ENCODE data around the gene THSD8.
"Not testable (repeated sequence)": the region's sequence is repeated elsewhere in the genome, so short reads cannot be mapped to it uniquely, and the experiment has no call there.

THSD8 gene

DNA sequence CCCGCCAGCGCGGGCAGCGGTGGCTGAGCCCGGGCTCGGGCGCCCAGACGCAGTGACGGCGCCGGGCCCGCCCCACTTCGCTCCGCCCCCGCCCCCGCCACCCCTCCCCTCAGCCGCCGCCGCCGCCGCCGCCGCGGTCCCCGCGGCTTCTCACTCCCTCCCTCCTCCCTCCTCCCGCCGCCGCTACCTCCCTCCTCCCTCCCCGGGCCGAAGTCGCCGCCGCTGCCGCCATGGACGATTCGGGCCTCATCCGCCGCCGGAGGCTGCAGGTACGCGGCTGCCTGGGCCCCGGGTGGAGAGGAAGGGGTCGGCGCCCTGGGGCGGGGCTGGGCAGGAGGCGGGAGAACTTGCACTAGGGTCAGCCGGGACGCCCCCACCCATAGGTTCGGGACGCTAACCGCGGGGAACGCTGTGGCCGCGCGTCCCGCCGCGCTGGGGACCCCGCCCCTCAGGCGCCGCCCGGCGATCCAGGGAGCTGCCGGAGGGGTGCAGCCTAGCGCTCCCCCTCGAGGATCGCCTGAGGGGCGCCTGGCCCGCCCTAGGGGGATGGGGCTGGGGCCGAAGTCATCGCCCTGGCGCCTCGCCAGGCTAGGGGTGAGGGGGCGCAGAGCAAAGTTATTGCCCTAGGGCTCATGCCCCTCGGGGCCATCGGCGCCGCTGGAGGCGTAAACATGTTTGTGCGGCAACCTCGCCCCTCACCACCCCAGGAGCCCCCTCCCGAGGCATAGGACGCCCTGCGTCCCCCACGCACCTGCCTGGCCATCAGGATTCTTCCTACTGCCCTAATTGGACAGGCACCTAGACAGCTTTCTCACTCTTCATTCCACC lies 32.1 kb downstream of the THSD8 start:
- DNase-seq: peak; percentile 62

DNA sequence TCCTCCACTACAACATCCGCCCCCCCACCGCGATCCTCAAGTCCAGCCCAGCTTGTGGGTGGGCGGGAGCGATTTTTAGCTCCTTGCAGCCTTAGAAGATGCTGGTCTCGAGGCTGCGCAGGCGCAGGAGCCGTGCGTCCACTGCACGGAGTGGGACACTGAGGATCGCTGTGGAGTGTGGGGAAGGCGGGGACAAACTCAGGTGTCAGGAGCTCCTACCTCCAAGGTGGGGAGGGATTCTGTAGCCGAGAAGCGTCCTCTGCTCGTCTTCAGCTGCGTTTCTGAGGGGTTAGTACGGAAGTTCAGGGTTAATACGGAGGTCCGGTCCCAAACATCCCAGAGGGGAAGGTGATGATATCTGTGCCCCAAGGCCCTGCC lies 32.7 kb downstream of the THSD8 start, which contains the start of gene RTBDN:
Gene RTBDN, minus strand, starts transcription at position 14 of the 378 bp plus-strand sequence. CDS start 4,600 bp downstream, outside the sequence.
- DNase-seq: peak; percentile 26

DNA sequence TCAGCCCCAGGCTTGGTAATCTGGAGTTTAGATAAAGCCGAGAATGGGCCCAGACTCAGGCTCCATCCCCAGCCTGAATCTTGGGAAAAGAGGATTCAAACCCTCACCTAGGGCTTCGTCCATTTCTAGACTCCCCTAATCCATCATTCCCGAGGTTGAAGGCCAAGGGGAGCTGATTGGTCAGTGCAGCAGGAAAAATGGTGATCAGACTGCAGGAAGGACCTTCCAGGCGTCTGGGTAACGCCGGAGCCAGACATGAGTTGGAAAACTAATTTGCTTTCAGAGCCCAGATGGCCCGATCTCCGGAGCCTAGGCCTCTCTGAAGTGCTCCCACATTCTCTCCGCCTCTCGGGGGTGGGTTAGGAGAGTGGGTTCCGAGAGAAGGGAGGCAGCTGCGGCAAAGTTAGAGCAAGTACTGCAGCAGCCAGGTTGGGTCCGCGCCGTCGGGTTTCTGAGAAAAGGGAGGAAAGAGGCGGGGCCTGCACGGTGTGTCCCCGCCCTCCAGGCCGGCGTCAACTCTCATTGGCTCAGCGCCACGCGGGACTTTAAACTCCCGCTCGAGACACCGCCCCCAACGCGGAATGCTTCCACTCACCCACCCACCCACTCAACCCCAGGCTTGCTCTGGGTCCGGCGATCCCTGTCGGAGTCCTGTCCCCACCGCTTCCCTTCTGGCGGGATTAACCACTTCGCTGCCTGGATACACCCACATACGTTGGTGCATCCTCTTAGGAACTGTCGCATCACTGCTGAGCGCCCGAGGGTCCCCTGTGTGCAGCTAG lies 33.3 kb downstream of the THSD8 start:
- no peak for DNase-seq

DNA sequence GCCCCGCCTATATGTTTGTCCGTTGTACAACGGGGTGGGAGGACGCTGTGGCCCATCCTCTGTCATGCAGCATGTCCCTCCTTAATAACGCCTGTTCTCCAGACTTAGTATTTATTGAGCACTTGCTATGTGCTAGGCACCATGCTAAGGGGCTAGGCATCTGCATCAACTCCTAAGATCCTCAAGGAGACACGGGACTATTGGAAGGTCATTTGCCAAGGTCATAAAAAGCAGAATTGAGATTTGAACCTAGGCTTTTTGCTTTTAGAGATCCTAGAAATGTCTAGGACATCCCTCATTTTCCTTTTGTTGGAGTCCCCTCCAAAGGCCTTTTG lies 34.6 kb downstream of the THSD8 start:
- DNase-seq: no peak

DNA sequence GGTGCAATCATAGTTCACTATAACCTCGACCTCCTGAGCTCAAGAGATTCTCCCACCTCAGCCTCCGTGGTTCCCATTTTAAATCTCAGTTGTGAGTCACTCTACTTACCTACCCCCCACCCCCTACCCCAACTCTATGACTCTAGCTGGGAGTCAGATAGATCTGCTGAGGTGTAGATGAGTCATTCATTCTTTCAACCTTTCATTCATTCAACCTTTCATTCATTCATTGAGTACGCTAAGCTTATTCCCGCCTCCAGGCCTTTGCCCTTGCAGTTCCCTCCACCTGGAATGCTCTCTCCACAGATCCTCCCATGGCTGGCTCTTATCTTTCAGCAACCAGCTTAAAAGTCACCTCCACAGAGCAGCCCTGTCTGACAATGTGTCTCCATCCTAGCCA lies 35.4 kb downstream of the THSD8 start:
- no peak for DNase-seq

DNA sequence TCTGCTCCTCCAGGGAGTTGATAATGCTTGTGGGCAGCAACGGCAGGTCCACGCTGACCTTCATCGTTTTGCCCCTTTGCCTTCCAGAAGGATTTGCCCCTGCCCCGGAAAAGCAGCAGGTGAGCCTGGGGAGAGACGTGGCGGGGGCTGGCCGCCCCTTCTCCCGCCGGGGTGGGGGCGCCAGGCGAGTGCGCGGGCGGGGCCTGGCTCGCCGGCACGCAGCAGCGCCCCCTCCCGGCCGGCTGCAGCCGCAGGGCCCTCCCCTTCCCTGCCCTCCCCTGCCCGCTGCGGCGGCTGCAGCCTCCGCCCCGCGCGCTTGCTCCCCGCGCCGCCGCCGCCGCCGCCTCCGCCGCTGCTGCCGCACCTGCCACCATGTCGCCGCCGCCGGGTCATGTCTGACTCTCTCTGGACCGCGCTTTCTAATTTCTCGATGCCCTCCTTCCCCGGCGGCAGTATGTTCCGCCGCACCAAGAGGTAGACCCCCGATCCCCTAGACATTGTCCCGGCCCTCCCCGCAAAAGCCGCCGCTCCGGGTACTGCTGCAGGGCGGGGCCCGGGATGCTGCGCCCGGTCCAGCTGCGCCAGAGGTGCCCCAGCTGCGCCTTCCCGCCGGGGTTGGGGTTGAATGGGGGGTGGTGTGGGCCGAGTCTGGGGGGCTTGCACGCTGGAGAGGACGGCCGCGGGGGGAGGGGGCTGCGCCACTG lies 36.5 kb downstream of the THSD8 start, which contains the start of gene MAST1:
Gene MAST1, plus strand, starts transcription at position 334 of the 704 bp plus-strand sequence. Its CDS starts 58 bp downstream, at position 392.
- DNase-seq: no peak

DNA sequence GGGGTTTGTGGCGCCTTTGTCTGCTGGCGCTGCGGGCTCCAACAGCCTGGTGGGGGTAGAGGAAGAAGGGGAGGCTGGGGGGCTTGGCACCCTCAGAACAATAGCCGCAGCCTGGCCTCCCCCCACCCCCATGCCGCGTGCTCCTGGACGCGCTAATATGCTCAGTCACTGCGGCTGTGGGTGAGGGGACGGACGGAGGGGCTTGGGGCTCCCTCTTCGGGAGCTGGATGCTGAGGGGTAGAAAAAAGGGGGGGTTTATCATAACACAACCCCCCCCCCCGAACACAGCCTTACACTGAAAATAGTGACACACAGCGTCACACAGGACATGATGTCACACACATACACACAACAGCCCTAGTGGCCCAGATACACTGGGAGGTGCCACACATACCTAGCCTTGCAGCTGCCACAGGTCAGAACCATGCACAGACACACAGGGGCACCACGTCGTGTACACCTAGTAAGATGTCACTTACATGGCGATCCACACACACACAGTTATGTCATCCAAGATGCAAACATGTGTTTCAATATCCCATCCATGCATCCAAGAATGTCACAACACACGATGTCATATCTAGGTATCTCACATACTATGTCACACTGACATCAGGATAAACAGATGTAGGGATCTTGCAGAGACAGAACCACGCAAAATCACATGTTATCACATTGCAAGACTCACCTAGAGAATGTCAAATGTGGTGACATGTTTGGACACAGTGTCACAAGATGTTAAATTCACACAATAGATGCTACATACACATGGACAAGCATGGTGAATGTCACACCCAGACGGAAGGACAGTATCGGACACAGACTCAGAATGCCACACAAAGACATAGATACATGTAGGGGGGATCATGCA lies 37.3 kb downstream of the THSD8 start:
- DNase-seq: no peak

DNA sequence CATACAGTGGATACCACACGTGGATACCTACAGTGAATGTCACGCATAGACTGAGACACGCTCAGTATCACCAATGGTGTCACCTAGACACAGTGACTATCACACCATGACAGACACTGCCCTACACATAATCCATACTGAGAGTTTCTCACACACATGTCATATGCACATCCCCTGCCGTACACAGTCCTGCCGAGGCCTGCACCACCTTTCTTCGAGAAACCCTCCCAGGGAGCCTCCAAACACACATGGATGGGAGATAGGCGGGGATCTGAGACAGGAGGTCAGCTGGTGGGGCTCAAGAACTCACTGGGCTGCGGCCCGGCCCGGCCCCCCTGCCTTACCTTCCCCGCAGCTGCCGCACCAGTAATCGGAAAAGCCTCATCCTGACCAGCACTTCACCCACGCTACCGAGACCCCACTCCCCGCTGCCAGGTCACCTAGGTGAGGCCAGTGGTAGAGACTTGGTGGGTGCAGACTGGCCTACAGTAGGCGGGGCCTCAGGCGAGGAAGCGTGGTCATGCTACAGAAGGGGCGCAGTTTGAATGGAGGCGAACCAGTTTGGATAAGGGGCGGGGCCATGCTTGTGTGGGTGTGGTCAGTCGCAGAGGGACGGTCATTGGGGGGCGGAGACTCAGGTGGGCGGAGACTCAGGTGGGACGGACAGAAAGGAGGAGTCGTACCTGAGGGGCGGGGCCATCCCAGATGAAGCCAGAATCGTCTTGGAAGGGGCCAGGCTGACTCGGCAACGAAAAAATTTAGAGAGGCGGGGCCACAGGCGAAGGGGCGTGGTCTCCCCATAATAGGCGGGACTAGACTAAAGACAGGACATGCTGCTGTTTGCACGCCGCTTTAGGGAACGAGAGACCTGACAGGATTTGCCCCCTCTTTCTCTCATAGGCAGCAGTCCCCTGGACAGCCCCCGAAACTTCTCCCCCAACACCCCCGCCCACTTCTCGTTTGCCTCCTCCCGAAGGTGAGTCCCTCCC lies 38.5 kb downstream of the THSD8 start:
- no peak for DNase-seq

DNA sequence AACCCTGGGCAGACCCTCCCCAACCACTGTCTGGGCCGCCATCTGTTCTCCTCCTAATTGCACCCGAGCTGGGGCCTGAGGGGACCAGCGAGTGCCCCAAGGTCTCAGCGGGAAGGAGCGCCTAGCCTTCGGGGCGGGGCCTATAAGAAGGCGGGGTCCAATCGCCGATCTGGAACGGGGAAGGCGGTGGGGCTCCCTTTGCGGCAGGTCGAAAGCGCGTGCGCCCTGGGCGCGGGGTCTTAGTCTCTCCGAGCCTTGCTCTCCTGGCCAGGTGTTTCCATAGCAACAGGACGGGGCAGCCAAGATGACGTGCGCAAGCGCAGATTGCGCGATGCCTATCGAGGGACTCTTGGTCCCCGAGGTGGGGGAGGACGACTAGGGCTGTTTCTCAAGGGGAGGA lies 39.2 kb downstream of the THSD8 start:
- no peak for DNase-seq

DNA sequence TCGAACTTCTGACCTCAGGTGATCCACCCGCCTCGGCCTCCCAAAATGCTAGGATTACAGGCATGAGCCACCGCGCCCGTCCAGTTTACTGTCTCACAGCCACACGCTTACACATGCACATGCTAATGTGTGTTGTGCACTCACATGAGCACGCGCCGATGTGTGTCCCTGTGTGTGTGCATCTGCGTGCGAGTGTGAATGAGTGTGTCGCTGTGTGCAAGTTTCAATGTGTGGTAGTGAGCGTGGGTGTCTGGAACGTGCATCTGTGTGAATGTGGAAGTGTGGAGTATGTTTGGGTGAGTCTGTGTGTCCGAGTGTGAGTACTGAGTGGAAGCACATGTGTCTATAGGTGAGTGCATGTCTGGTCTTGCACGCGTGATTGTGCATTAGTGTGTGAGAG lies 40.6 kb downstream of the THSD8 start:
- DNase-seq: no peak

DNA sequence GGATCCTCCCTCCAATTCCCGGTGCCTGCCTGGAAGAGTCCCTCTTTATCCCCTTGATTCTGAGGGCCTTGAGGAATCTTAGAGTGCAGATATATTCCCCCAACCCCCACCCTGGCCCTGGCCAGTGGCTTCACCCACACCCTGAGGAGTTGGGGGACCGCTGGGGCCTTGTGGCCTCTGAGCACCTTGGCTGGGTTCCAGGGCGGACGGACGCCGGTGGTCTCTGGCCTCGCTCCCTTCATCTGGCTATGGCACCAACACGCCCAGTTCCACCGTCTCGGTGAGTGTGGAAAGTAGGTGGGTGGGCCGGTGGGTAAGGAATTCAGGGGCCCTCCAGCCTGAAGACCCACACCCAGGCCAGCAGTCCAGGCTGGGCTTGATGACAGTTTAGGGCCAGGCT lies 41.5 kb downstream of the THSD8 start:
- DNase-seq: no peak

DNA sequence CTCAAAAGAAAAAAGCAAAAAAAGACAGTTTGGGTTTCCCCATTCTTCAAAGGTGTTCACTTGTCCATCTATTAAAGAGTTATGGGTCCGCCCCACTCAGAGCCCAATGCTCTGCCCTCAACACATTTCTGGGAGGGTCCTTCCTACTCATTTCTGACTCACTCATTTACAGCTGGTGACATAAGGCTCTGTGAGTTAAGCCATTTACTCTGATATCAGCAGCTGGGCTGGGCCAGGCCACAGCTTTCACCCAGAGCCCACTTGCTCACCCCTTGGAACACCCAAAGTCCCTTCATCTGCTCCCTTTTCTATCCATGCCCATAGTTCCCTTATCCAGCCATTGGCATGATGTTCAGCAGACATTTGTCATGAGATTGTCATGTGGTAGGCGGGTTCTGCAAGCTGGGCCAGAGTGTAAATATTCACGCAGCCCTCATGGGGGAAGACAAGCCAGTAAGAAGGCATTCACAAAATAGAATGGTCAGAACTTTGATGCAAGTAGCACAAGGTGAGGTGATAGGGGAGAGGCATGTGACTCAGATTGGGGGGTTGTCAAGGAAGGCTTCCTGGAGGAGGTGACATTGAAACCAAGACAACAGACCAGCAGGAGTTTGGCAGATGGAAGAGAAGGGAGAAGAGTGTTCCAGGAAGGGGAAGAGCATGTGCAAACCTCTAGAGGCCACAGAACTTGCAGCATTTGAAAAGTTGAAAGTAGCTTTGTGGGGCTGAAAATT lies 42.3 kb downstream of the THSD8 start:
- no peak for DNase-seq

DNA sequence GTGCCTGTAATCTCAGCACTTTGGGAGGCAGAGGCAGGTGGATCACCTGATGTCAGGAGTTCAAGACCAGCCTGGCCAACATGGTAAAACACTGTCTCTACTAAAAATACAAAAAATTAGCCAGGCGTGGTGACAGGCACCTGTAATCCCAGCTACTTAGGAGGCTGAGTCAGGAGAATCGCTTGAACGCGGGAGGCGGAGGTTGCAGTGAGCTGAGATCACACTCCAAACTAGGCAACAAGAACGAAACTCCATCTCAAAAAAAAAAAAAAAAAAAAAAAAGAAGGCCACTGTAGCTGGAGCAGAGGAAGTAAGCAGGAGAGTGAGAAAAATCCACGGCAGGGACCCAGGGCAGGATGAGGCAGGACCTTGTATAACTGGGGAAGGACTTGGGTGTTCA lies 44.7 kb downstream of the THSD8 start:
- DNase-seq: not testable (repeated sequence)

DNA sequence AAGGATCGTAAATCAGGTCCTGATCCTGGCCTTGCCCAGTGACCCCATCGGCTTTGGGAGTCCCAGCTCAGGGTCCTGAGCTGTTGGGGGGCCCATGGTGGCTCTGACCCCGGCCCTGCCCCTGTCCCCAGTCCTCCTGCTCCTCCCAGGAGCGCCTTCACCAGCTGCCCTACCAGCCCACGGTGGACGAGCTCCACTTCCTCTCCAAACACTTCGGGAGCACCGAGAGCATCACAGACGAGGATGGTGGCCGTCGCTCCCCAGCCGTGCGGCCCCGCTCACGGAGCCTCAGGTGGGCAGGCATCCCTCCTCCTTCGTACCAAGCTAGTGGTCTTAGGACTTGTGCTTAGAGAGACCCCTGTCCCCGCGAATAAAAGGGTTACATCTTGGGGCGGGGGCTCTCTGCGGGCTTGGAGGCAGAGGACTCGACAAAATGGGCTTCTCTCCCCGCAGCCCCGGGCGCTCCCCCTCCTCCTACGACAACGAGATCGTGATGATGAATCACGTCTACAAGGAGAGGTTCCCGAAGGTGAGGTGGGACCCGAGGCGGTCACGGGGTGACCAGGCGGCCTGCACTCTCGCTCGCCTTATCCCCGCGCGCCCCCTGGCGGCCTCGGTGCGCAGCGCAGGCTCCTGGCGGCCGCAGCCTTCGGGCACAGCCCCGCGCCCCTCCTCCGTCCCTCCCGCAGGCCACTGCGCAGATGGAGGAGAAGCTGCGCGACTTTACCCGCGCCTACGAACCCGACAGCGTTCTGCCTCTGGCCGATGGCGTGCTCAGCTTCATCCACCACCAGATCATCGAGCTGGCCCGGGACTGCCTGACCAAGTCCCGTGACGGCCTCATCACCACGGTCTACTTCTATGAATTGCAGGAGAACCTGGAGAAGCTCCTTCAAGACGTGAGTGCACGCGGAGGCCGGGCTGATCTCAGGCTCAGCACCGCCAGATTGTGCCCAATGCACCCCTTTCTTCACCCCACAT lies 45.6 kb downstream of the THSD8 start:
- DNase-seq: peak; percentile 71

All from DMS79 (cell line).